Measurements from ENCODE around the gene RRBP1. TPM values are rescaled to one million over a fixed set of nuclear protein-coding genes. Genes with fewer than 3 reads are reported as not detected.
A peak's percentile ranks its signal among the peaks of the same experiment; 100 is the strongest.

Gene RRBP1
- total RNA-seq, 2 donors from 2014 or later = 191 to 212 TPM

GRCh38 chr20:17579369-17580039 lies 102.5 kb downstream of the RRBP1 start:
- H3K27me3 ChIP-seq (ENCODE audit: control insufficient read depth, insufficient read depth, low read length, poor library complexity, severe bottlenecking) = no peaks in the 10 kb centered on the region
- H3K27ac Mint-ChIP-seq = no peak overlapping the region
- no peaks in the 10 kb centered on the region for H3K4me1 ChIP-seq (ENCODE audit: control insufficient read depth, insufficient read depth, low read length)
- peaks cover 8% of the 10 kb centered on the region for H3K36me3 Mint-ChIP-seq (ENCODE audit: low read depth)
- DNase-seq = no peak
- H3K4me1 Mint-ChIP-seq = peaks cover 18% of the 10 kb centered on the region
- WGBS, 2 experiments (ENCODE audit: insufficient coverage in 1 of 2, insufficient read length in 1 of 2) = 63 to 93% methylated on average over 1 to 4 of the region's 4 CpGs
- no peak overlapping the region for H3K9ac ChIP-seq (ENCODE audit: extremely low read depth, low read length, poor library complexity, severe bottlenecking)
- H3K27me3 Mint-ChIP-seq (ENCODE audit: insufficient read depth) = no peaks in the 10 kb centered on the region
- H3K4me3 ChIP-seq (ENCODE audit: low read length) = no peak overlapping the region
- H3K9me3 Mint-ChIP-seq = no peaks in the 10 kb centered on the region
- peaks cover 29% of the 10 kb centered on the region for H3K36me3 ChIP-seq (ENCODE audit: control insufficient read depth, insufficient read depth, low read length)
- no peaks in the 10 kb centered on the region for H3K9me3 ChIP-seq (ENCODE audit: control insufficient read depth, low read length)
- TF ChIP-seq CTCF (conservative IDR thresholded peaks at IDR 0.05) = no peak
- H3K4me3 Mint-ChIP-seq = no peak overlapping the region
- no peak overlapping the region for H3K27ac ChIP-seq (ENCODE audit: low read depth, low read length)

GRCh38 chr20:17576215-17576614 lies 105.8 kb downstream of the RRBP1 start:
- Histone ChIP-seq H3K4me1 (ENCODE audit: control insufficient read depth, insufficient read depth, low read length) (no peaks in the 10 kb centered on the region), H3K27me3 (ENCODE audit: control insufficient read depth, insufficient read depth, low read length, poor library complexity, severe bottlenecking) (no peaks in the 10 kb centered on the region), H3K4me3 (ENCODE audit: low read length) (no peak overlapping the region), H3K36me3 (ENCODE audit: control insufficient read depth, insufficient read depth, low read length) (peaks cover 31% of the 10 kb centered on the region), H3K9me3 (ENCODE audit: control insufficient read depth, low read length) (no peaks in the 10 kb centered on the region), H3K27ac (ENCODE audit: low read depth, low read length) (no peak overlapping the region), H3K9ac (ENCODE audit: extremely low read depth, low read length, poor library complexity, severe bottlenecking) (no peak overlapping the region)
- no peak for TF ChIP-seq CTCF (conservative IDR thresholded peaks at IDR 0.05)
- Mint-ChIP-seq H3K27me3 (ENCODE audit: insufficient read depth) (no peaks in the 10 kb centered on the region), H3K4me3 (no peak overlapping the region), H3K4me1 (peaks cover 42% of the 10 kb centered on the region), H3K9me3 (no peaks in the 10 kb centered on the region), H3K36me3 (ENCODE audit: low read depth) (peaks cover 9% of the 10 kb centered on the region), H3K27ac (no peak overlapping the region)
- 97 to 100% methylated on average over 4 to 8 of the region's 8 CpGs for whole genome bisulfite sequencing, 2 experiments (ENCODE audit: insufficient coverage in 1 of 2, insufficient read length in 1 of 2)
- DNase-seq = no peak

GRCh38 chr20:17573463-17573862 lies 108.6 kb downstream of the RRBP1 start:
- WGBS, 2 experiments (ENCODE audit: insufficient coverage in 1 of 2, insufficient read length in 1 of 2) = 60 to 93% methylated on average over 1 to 3 of the region's 3 CpGs
- no peak overlapping the region for H3K27ac Mint-ChIP-seq
- DNase-seq = no peak
- no peak for TF ChIP-seq CTCF (conservative IDR thresholded peaks at IDR 0.05)
- Histone ChIP-seq H3K4me1 (ENCODE audit: control insufficient read depth, insufficient read depth, low read length) (no peaks in the 10 kb centered on the region), H3K27ac (ENCODE audit: low read depth, low read length) (no peak overlapping the region), H3K4me3 (ENCODE audit: low read length) (peak overlapping the region; percentile 90), H3K36me3 (ENCODE audit: control insufficient read depth, insufficient read depth, low read length) (peaks cover 21% of the 10 kb centered on the region), H3K27me3 (ENCODE audit: control insufficient read depth, insufficient read depth, low read length, poor library complexity, severe bottlenecking) (no peaks in the 10 kb centered on the region), H3K9me3 (ENCODE audit: control insufficient read depth, low read length) (no peaks in the 10 kb centered on the region), H3K9ac (ENCODE audit: extremely low read depth, low read length, poor library complexity, severe bottlenecking) (no peak overlapping the region)
- H3K27me3 Mint-ChIP-seq (ENCODE audit: insufficient read depth) = no peaks in the 10 kb centered on the region
- no peaks in the 10 kb centered on the region for H3K9me3 Mint-ChIP-seq
- peaks cover 38% of the 10 kb centered on the region for H3K4me1 Mint-ChIP-seq
- H3K4me3 Mint-ChIP-seq = no peak overlapping the region
- H3K36me3 Mint-ChIP-seq (ENCODE audit: low read depth) = peaks cover 4% of the 10 kb centered on the region

Measured in endodermal cell (in vitro differentiated cells).